GM23248 (cell line): Measurements from ENCODE around the gene SNX3.

Experiments used
- EZH2 ChIP-seq: fragments of 200-600 bp; sonication (generic); IDR thresholded peaks from 2 replicates; pipeline ENCODE4 v1.6.1; 2018; ENCODE audit warnings: antibody characterized with exemption, mild to moderate bottlenecking; ENCODE audit not compliant: insufficient read depth, poor library complexity, severe bottlenecking
- EZH2phosphoT487 ChIP-seq: fragments of 200-600 bp; sonication (generic); IDR thresholded peaks from 2 replicates; pipeline ENCODE4 v1.6.1; 2018; ENCODE audit warnings: antibody characterized with exemption, moderate library complexity, mild to moderate bottlenecking, low read depth; ENCODE audit not compliant: insufficient read depth

GRCh38 chr6:108253241-108253640, 7.6 kb downstream of the SNX3 start:
- TF ChIP-seq EZH2 (no peak), EZH2phosphoT487 (no peak)
